Upper lobe of left lung (tissue), 4 donors: ENCODE results near the gene EYA2.

Experiments
- CTCF ChIP-seq, 6 experiments: fragments of 450-650 bp in 4 of 6; fragments of 200-600 bp in 2 of 6; sonication (generic) in 2 of 6; IDR thresholded peaks; one replicate each; pipeline ENCODE4 v1.5.1; 2016 to 2019; ENCODE audit warnings: antibody characterized with exemption in 6 of 6
- EP300 ChIP-seq, 4 donors: sonication (generic); formaldehyde crosslinking; IDR thresholded peaks; one replicate each; pipeline ENCODE4 v1.5.1; 2017; ENCODE audit warnings: antibody characterized with exemption in 4 of 4, control low read depth in 2 of 4
- POLR2A ChIP-seq, 4 donors: fragments of 450-650 bp; IDR thresholded peaks; one replicate each; pipeline ENCODE4 v1.5.1; 2016 to 2017; ENCODE audit warnings: antibody characterized with exemption in 4 of 4, mild to moderate bottlenecking in 2 of 4
- POLR2AphosphoS5 ChIP-seq, 2 donors: sonication (generic); formaldehyde crosslinking; IDR thresholded peaks; one replicate each; pipeline ENCODE4 v1.5.1; 2017; ENCODE audit warnings: antibody characterized with exemption in 2 of 2

DNA sequence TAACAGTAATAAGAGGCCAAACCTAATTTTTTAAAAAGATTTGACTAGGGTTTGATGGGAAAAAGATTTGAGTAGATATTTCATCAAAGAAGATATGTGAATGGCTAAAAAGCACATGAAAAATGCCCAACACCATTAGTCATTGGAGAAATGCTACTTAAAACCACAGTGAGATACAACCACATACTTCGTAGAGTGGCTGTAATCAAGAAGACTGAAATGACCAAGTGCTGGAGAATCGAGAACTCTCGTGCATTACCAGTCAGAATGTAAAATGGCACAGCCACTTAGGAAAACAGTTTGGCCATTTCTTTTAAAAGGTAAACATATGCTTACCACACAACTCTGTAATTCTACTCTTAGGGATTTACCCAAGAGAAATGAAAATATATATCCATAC lies 175.5 kb downstream of the EYA2 start:
- TF ChIP-seq CTCF (IDR thresholded peaks at IDR 0.05) (no peak), POLR2A (IDR thresholded peaks at IDR 0.05) (no peak), EP300 (IDR thresholded peaks at IDR 0.05) (no peak), POLR2AphosphoS5 (IDR thresholded peaks at IDR 0.05) (no peak)
